Activated T-cell treated with anti-CD3 and anti-CD28 coated beads, Interleukin-2, amount 50 U/mL, for 1 hour (primary cell): ENCODE measurements around the gene MXD4.
"Not testable (repeated sequence)": the region's sequence is repeated elsewhere in the genome, so short reads cannot be mapped to it uniquely, and the experiment has no call there.

ENCODE experiments used
- DNase-seq: peaks from one replicate; pipeline ENCODE4 v3.0.0-alpha.2; 2020

The MXD4 gene

GRCh38 chr4:2291705-2292645 is 30.1 kb upstream of the MXD4 start:
- DNase-seq = peak; percentile 21

- peak; percentile 75 for DNase-seq
These were observed 29.2 kb upstream of the MXD4 start for GRCh38 chr4:2290974-2291704.

- peak; percentile 47 for DNase-seq
These were observed 28.6 kb upstream of the MXD4 start for GRCh38 chr4:2290488-2290887.

- DNase-seq = peak; percentile 23
These were observed 28.0 kb upstream of the MXD4 start for GRCh38 chr4:2289955-2290333.

GRCh38 chr4:2289311-2289954 is 27.5 kb upstream of the MXD4 start:
- peak; percentile 17 for DNase-seq

- no peak for DNase-seq
These were observed 26.2 kb upstream of the MXD4 start for GRCh38 chr4:2288051-2288541.

GRCh38 chr4:2287594-2287915 is 25.6 kb upstream of the MXD4 start:
- DNase-seq = no peak

GRCh38 chr4:2286904-2287593 is 25.1 kb upstream of the MXD4 start:
- no peak for DNase-seq

- no peak for DNase-seq
These were observed 23.9 kb upstream of the MXD4 start for GRCh38 chr4:2285613-2286381.

- DNase-seq = no peak
These were observed 23.2 kb upstream of the MXD4 start for GRCh38 chr4:2284934-2285612.

- DNase-seq = no peak
These were observed 22.4 kb upstream of the MXD4 start for GRCh38 chr4:2284161-2284933.

GRCh38 chr4:2283199-2283711 is 21.3 kb upstream of the MXD4 start:
- DNase-seq = no peak

GRCh38 chr4:2281575-2282343 is 19.9 kb upstream of the MXD4 start:
- DNase-seq = peak; percentile 81

- DNase-seq = no peak
These were observed 18.8 kb upstream of the MXD4 start for GRCh38 chr4:2280531-2281300.

GRCh38 chr4:2277956-2278355 is 16.0 kb upstream of the MXD4 start:
- no peak for DNase-seq

GRCh38 chr4:2276581-2277325 is 14.8 kb upstream of the MXD4 start:
- DNase-seq = no peak

GRCh38 chr4:2275546-2276251 is 13.8 kb upstream of the MXD4 start:
- DNase-seq = no peak

- not testable (repeated sequence) for DNase-seq
These were observed 13.1 kb upstream of the MXD4 start for GRCh38 chr4:2275044-2275397.
